SK-N-SH (cell line): ENCODE measurements around the gene UCN2. TPM values are rescaled to one million over a fixed set of nuclear protein-coding genes. Genes with fewer than 3 reads are reported as not detected.
A peak's percentile ranks its signal among the peaks of the same experiment; 100 is the strongest.

Experiments used
- CTCF ChIA-PET: fragments of 300-600, 350-600 bp; formaldehyde crosslinking; extraction: SDS; loops from one replicate; lab custom pipeline; 2021; lab: Yijun Ruan, JAX
- POLR2A ChIA-PET: fragments of 350-600 bp; sonication (Branson Sonifier 250); formaldehyde crosslinking; extraction: SDS; loops from one replicate; lab custom pipeline; 2020; ENCODE audit warnings: antibody characterized with exemption, inconsistent platforms; lab: Yijun Ruan, JAX
- DNase-seq: peaks from one replicate; pipeline ENCODE4 v3.0.0; 2012
- H2AFZ ChIP-seq: fragments of 200-600 bp; sonication (generic); 2 replicates; pipeline ENCODE4 v1.8.1; 2016; ENCODE audit warnings: antibody characterized with exemption, mild to moderate bottlenecking, low read depth
- H3F3A ChIP-seq: fragments of 200-600 bp; sonication (generic); replicated peaks from 2 replicates; pipeline ENCODE3; 2016; ENCODE audit warnings: antibody characterized with exemption, mild to moderate bottlenecking; ENCODE audit not compliant: insufficient read depth
- H3K27ac ChIP-seq, 2 experiments: fragments of 200-500 bp in 1 of 2; fragments of 200-600 bp in 1 of 2; sonication (Bioruptor generic) in 1 of 2; sonication (generic), shearing (Covaris generic) in 1 of 2; 2 replicates each; pipeline versions ENCODE4 v1.5.1 to v1.6.1; 2014 to 2016; ENCODE audit warnings: low read depth in 2 of 2, inconsistent platforms in 1 of 2, low read length in 1 of 2, mild to moderate bottlenecking in 1 of 2, mixed read lengths in 1 of 2
- H3K27me3 ChIP-seq: fragments of 200-600 bp; sonication (generic), shearing (Covaris generic); 2 replicates; pipeline ENCODE4 v1.6.1; 2016; ENCODE audit warnings: mixed run types; ENCODE audit not compliant: insufficient read depth
- H3K36me3 ChIP-seq, 2 experiments: fragments of 200-500 bp in 1 of 2; fragments of 200-600 bp in 1 of 2; sonication (Bioruptor generic) in 1 of 2; sonication (generic) in 1 of 2; replicated peaks in 1 of 2; 2 replicates each; pipeline versions ENCODE3 to v1.5.1; 2014 to 2016; ENCODE audit warnings: low read length in 1 of 2, mild to moderate bottlenecking in 1 of 2; ENCODE audit not compliant: insufficient read depth in 2 of 2, control insufficient read depth in 1 of 2
- H3K4me1 ChIP-seq, 2 experiments: fragments of 200-500 bp in 1 of 2; fragments of 200-600 bp in 1 of 2; sonication (Bioruptor generic) in 1 of 2; sonication (generic), shearing (Covaris generic) in 1 of 2; 2 replicates each; pipeline versions ENCODE4 v1.5.1 to v1.6.1; 2014 to 2016; ENCODE audit warnings: low read depth in 1 of 2, low read length in 1 of 2, mixed run types in 1 of 2; ENCODE audit not compliant: insufficient read depth in 2 of 2, control insufficient read depth in 1 of 2
- H3K4me2 ChIP-seq: fragments of 200-600 bp; sonication (generic), shearing (Covaris generic); 2 replicates; pipeline ENCODE4 v1.6.1; 2017; ENCODE audit warnings: mixed run types
- H3K4me3 ChIP-seq, 2 experiments: fragments of 200-500 bp in 1 of 2; fragments of 200-600 bp in 1 of 2; sonication (Bioruptor generic) in 1 of 2; sonication (generic), shearing (Covaris generic) in 1 of 2; 2 replicates each; pipeline versions ENCODE4 v1.5.1 to v1.8.1; 2014 to 2016; ENCODE audit warnings: low read depth in 2 of 2, inconsistent platforms in 1 of 2, low read length in 1 of 2, mild to moderate bottlenecking in 1 of 2, mixed read lengths in 1 of 2, moderate library complexity in 1 of 2
- H3K79me2 ChIP-seq: fragments of 200-600 bp; sonication (generic); 2 replicates; pipeline ENCODE4 v1.8.1; 2017; ENCODE audit warnings: mild to moderate bottlenecking; ENCODE audit not compliant: insufficient read depth
- H3K9ac ChIP-seq: fragments of 200-600 bp; sonication (generic); 2 replicates; pipeline ENCODE4 v1.6.1; 2017; ENCODE audit warnings: mixed run types
- H3K9me2 ChIP-seq: fragments of 200-600 bp; sonication (generic); 2 replicates; pipeline ENCODE4 v1.6.1; 2017; ENCODE audit warnings: mixed run types
- H3K9me3 ChIP-seq: fragments of 200-600 bp; sonication (generic); 2 replicates; pipeline ENCODE4 v1.6.1; 2017; ENCODE audit warnings: mixed run types, mild to moderate bottlenecking, moderate library complexity
- H4K20me1 ChIP-seq: fragments of 200-600 bp; sonication (generic); 2 replicates; pipeline ENCODE4 v1.6.1; 2017; ENCODE audit warnings: mild to moderate bottlenecking, mixed run types; ENCODE audit not compliant: insufficient read depth
- CHD2 ChIP-seq: fragments of 150-350 bp; IDR thresholded peaks from 2 replicates; pipeline ENCODE4 v1.6.1; 2018; ENCODE audit warnings: low read length; ENCODE audit not compliant: partially characterized antibody
- CTCF ChIP-seq: fragments of 200-600 bp; sonication (generic); IDR thresholded peaks from 2 replicates; pipeline ENCODE4 v1.6.1; 2017; ENCODE audit warnings: antibody characterized with exemption, mild to moderate bottlenecking, moderate library complexity
- ELF1 ChIP-seq: IDR thresholded peaks from 2 replicates; pipeline ENCODE4 v1.4.0; 2012
- FOSL2 ChIP-seq: IDR thresholded peaks from 2 replicates; pipeline ENCODE4 v1.4.0; 2012; ENCODE audit warnings: low read depth, mild to moderate bottlenecking, moderate library complexity, borderline replicate concordance
- FOXJ3 ChIP-seq: sonication (generic); formaldehyde crosslinking; IDR thresholded peaks from 2 replicates; pipeline ENCODE4 v1.5.1; 2020; ENCODE audit warnings: mild to moderate bottlenecking, missing genetic modification reagents
- FOXM1 ChIP-seq: IDR thresholded peaks from 2 replicates; pipeline ENCODE4 v1.4.0; 2012; ENCODE audit warnings: low read depth, mild to moderate bottlenecking
- GABPA ChIP-seq: IDR thresholded peaks from 2 replicates; pipeline ENCODE4 v1.4.0; 2012; ENCODE audit warnings: low read depth, mild to moderate bottlenecking
- GATA2 ChIP-seq: sonication (generic); formaldehyde crosslinking; IDR thresholded peaks from 2 replicates; pipeline ENCODE4 v1.5.0; 2020; ENCODE audit warnings: mild to moderate bottlenecking, missing genetic modification reagents
- IRF3 ChIP-seq: fragments of 150-350 bp; IDR thresholded peaks from 2 replicates; pipeline ENCODE4 v1.6.1; 2016; ENCODE audit warnings: mild to moderate bottlenecking, low read depth, low read length
- JUND ChIP-seq: IDR thresholded peaks from 2 replicates; pipeline ENCODE4 v1.4.0; 2012
- NFIC ChIP-seq: IDR thresholded peaks from 2 replicates; pipeline ENCODE4 v1.4.0; 2012; ENCODE audit warnings: borderline replicate concordance
- NRF1 ChIP-seq: IDR thresholded peaks from 2 replicates; pipeline ENCODE4 v1.6.1; 2012; ENCODE audit warnings: low read depth, mild to moderate bottlenecking, low read length
- PBX3 ChIP-seq: IDR thresholded peaks from 2 replicates; pipeline ENCODE4; 2012
- POLR2AphosphoS5 ChIP-seq: IDR thresholded peaks from 2 replicates; pipeline ENCODE4 v1.6.1; 2012; ENCODE audit warnings: low read depth, low read length
- RAD21 ChIP-seq: IDR thresholded peaks from 2 replicates; pipeline ENCODE4 v1.6.1; 2012; ENCODE audit warnings: mild to moderate bottlenecking, low read length
- REST ChIP-seq: IDR thresholded peaks from 2 replicates; pipeline ENCODE4 v1.6.1; 2012; ENCODE audit warnings: mild to moderate bottlenecking, low read depth, low read length, moderate library complexity
- RFX5 ChIP-seq: IDR thresholded peaks from 2 replicates; pipeline ENCODE4 v1.6.1; 2012; ENCODE audit warnings: mild to moderate bottlenecking, improper control_type of control experiment, low read length
- RXRA ChIP-seq: IDR thresholded peaks from 2 replicates; pipeline ENCODE4 v1.4.0; 2012; ENCODE audit warnings: low read depth, mild to moderate bottlenecking, borderline replicate concordance
- SIN3A ChIP-seq: IDR thresholded peaks from 2 replicates; pipeline ENCODE4 v1.6.1; 2012; ENCODE audit warnings: low read depth, mild to moderate bottlenecking, low read length, moderate library complexity, borderline replicate concordance
- TAF1 ChIP-seq: IDR thresholded peaks from 2 replicates; pipeline ENCODE4 v1.6.1; 2012; ENCODE audit warnings: low read depth, mild to moderate bottlenecking, low read length, moderate library complexity, borderline replicate concordance
- TCF12 ChIP-seq: IDR thresholded peaks from 2 replicates; pipeline ENCODE4 v1.4.0; 2012
- TEAD4 ChIP-seq: IDR thresholded peaks from 2 replicates; pipeline ENCODE4 v1.4.0; 2012; ENCODE audit warnings: mild to moderate bottlenecking, borderline replicate concordance; ENCODE audit not compliant: insufficient read depth
- YY1 ChIP-seq: IDR thresholded peaks from 2 replicates; pipeline ENCODE4 v1.4.0; 2012; ENCODE audit warnings: low read depth, mild to moderate bottlenecking
- WGBS: methylation state at CpG from one replicate; pipeline ENCODE4 v1.1.6; 2017; ENCODE audit warnings: low lambda C conversion rate; 5-methylcytosine and 5-hydroxymethylcytosine counted together
- polyA plus RNA-seq, 3 experiments: library from polyadenylated mRNA; depleted of rRNA; stranded (reverse); fragments of >200 nt; gene quantifications; 2 replicates each; pipeline ENCODE4 v1.2.3, GENCODE V29; 2012
- TF ChIP-seq, protein P1 (sequence below): IDR thresholded peaks from 2 replicates; pipeline ENCODE4 v1.4.0; 2012; ENCODE audit warnings: low read depth, borderline replicate concordance
- TF ChIP-seq, protein P2 (sequence below): IDR thresholded peaks from 2 replicates; pipeline ENCODE4 v1.4.0; 2012; ENCODE audit warnings: low read depth, borderline replicate concordance

Gene UCN2
- polyA plus RNA-seq, 1 of the 3 experiments (the other 2 are of a cell fraction) = 0.69 TPM

- Histone ChIP-seq H3K36me3 (no peaks in the 10 kb centered on the region), H3K4me1 (peaks cover 49 to 73% of the 10 kb centered on the region in 2 experiments; a peak in 3 of 4 replicates), H3K27ac (peak overlapping the region; percentile 83 to 93; a peak in 3 of 4 replicates), H3K9me2 (no peaks in the 10 kb centered on the region), H2AFZ (0 out of 2 replicates have a peak overlapping the region, but pooled peaks have one; percentile 30), H3F3A (peaks cover 24% of the 10 kb centered on the region), H3K4me2 (peak overlapping the region; percentile 65), H3K9me3 (no peaks in the 10 kb centered on the region), H4K20me1 (no peaks in the 10 kb centered on the region), H3K4me3 (no peak overlapping the region), H3K9ac (peak overlapping the region; percentile 57; the same call in 1 of the 2 replicates), H3K79me2 (no peaks in the 10 kb centered on the region), H3K27me3 (no peaks in the 10 kb centered on the region)
- ChIA-PET POLR2A (no interaction called here), CTCF (interaction anchor here (1.5 kb wide), 1 partner anchor 99 kb away, joined by 4 read pairs; no protein-coding TSS in a partner anchor)
- WGBS = 39% methylated on average over 10 of the region's 10 CpGs
- DNase-seq = no peak
- no peak for TF ChIP-seq FOXM1
- TF ChIP-seq NFIC = no peak
- TF ChIP-seq JUND = peak; percentile 87; the same call in 1 of the 2 replicates
- no peak for TF ChIP-seq RFX5
- TF ChIP-seq, protein P1, sequence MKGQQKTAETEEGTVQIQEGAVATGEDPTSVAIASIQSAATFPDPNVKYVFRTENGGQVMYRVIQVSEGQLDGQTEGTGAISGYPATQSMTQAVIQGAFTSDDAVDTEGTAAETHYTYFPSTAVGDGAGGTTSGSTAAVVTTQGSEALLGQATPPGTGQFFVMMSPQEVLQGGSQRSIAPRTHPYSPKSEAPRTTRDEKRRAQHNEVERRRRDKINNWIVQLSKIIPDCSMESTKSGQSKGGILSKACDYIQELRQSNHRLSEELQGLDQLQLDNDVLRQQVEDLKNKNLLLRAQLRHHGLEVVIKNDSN = no peak
- TF ChIP-seq RXRA = no peak; the same call in 1 of the 2 replicates
- TF ChIP-seq GATA2 = no peak
- no peak for TF ChIP-seq ELF1
- TF ChIP-seq YY1 = 0 out of 2 replicates have a peak, but pooled peaks have one; percentile 16
- TF ChIP-seq, protein P2, sequence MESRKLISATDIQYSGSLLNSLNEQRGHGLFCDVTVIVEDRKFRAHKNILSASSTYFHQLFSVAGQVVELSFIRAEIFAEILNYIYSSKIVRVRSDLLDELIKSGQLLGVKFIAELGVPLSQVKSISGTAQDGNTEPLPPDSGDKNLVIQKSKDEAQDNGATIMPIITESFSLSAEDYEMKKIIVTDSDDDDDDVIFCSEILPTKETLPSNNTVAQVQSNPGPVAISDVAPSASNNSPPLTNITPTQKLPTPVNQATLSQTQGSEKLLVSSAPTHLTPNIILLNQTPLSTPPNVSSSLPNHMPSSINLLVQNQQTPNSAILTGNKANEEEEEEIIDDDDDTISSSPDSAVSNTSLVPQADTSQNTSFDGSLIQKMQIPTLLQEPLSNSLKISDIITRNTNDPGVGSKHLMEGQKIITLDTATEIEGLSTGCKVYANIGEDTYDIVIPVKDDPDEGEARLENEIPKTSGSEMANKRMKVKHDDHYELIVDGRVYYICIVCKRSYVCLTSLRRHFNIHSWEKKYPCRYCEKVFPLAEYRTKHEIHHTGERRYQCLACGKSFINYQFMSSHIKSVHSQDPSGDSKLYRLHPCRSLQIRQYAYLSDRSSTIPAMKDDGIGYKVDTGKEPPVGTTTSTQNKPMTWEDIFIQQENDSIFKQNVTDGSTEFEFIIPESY = no peak
- TF ChIP-seq RAD21 = no peak
- TF ChIP-seq TAF1 = no peak
- no peak for TF ChIP-seq POLR2AphosphoS5
- TF ChIP-seq FOSL2 = peak; percentile 90; the same call in 1 of the 2 replicates
- TF ChIP-seq IRF3 = no peak
- TF ChIP-seq REST = 0 out of 2 replicates have a peak, but pooled peaks have one; percentile 29
- no peak for TF ChIP-seq FOXJ3
- TF ChIP-seq GABPA = no peak
- TF ChIP-seq TCF12 = peak; percentile 61; the same call in 1 of the 2 replicates
- TF ChIP-seq NRF1 = no peak
- no peak for TF ChIP-seq TEAD4
- no peak for TF ChIP-seq SIN3A
- TF ChIP-seq CTCF = peak; percentile 30; the same call in 1 of the 2 replicates
- TF ChIP-seq PBX3 = peak; percentile 49
- no peak for TF ChIP-seq CHD2
Measured at GRCh38 chr3:48564022-48564421, 441 bp upstream of the UCN2 start.
